NCI-H2107 treated with DMSO at 0.1 percent for 48 hours (cell line): ENCODE data around the gene UBE2L3.
"Not testable (repeated sequence)": the region's sequence is repeated elsewhere in the genome, so short reads cannot be mapped to it uniquely, and the experiment has no call there.

ENCODE experiments used
- DNase-seq: peaks from one replicate; lab custom pipeline; 2025; ENCODE audit not compliant: unreplicated experiment; lab: John Stamatoyannopoulos, UW

UBE2L3 gene

GRCh38 chr22:21599053-21599893 is 31.8 kb downstream of the UBE2L3 start:
- DNase-seq, result no peak

- DNase-seq, result no peak
Observed at GRCh38 chr22:21602579-21602978, 35.1 kb downstream of the UBE2L3 start.

GRCh38 chr22:21603973-21604372 is 36.5 kb downstream of the UBE2L3 start:
- no peak for DNase-seq

- no peak for DNase-seq
Observed at GRCh38 chr22:21605887-21606564, 38.5 kb downstream of the UBE2L3 start.

GRCh38 chr22:21606775-21607174 is 39.3 kb downstream of the UBE2L3 start:
- DNase-seq, result no peak

GRCh38 chr22:21609556-21610157 is 42.1 kb downstream of the UBE2L3 start:
- DNase-seq, result not testable (repeated sequence)

GRCh38 chr22:21611210-21611977 is 43.9 kb downstream of the UBE2L3 start:
- DNase-seq, result no peak

- no peak for DNase-seq
Observed at GRCh38 chr22:21612858-21613257, 45.3 kb downstream of the UBE2L3 start.

GRCh38 chr22:21613553-21614233 is 46.2 kb downstream of the UBE2L3 start:
- no peak for DNase-seq

GRCh38 chr22:21615731-21616130 is 48.2 kb downstream of the UBE2L3 start:
- DNase-seq, result no peak

GRCh38 chr22:21617337-21617736 is 49.8 kb downstream of the UBE2L3 start:
- not testable (repeated sequence) for DNase-seq

GRCh38 chr22:21621025-21621424 is 53.5 kb downstream of the UBE2L3 start:
- no peak for DNase-seq

GRCh38 chr22:21622011-21622918 is 54.8 kb downstream of the UBE2L3 start:
- DNase-seq, result no peak

- no peak for DNase-seq
Observed at GRCh38 chr22:21622919-21623647, 55.6 kb downstream of the UBE2L3 start.

- DNase-seq, result no peak
Observed at GRCh38 chr22:21623648-21623970, 56.1 kb downstream of the UBE2L3 start.

GRCh38 chr22:21624120-21624879 is 56.8 kb downstream of the UBE2L3 start:
- no peak for DNase-seq

GRCh38 chr22:21624880-21625791 is 57.6 kb downstream of the UBE2L3 start:
- DNase-seq, result no peak
